ENCODE measurements around the gene ATP6V0C. TPM values are rescaled to one million over a fixed set of nuclear protein-coding genes. Genes with fewer than 3 reads are reported as not detected.
A peak's percentile ranks its signal among the peaks of the same experiment; 100 is the strongest.

ATP6V0C gene
- total RNA-seq, 1 donor from 2014 or later, result 311 TPM

- FAIRE-seq (no peak), DNase-seq (ENCODE audit: low read depth) (no peak)
- Mint-ChIP-seq H3K4me3 (ENCODE audit: unreplicated experiment) (peak overlapping the region; percentile 97), H3K36me3 (ENCODE audit: low read depth, unreplicated experiment) (peaks cover 10% of the 10 kb centered on the region), H3K4me1 (ENCODE audit: low read depth, unreplicated experiment) (peaks cover 37% of the 10 kb centered on the region), H3K9me3 (ENCODE audit: unreplicated experiment) (no peaks in the 10 kb centered on the region), H3K27me3 (ENCODE audit: low read depth, unreplicated experiment) (no peaks in the 10 kb centered on the region), H3K27ac (ENCODE audit: unreplicated experiment) (peak overlapping the region; percentile 94)
- Histone ChIP-seq H3K4me3 (ENCODE audit: insufficient read depth, low read depth, low read length) (peak overlapping the region; percentile 88), H3K9me3 (ENCODE audit: insufficient read depth, low read depth, low read length) (no peaks in the 10 kb centered on the region), H2AFZ (ENCODE audit: low read depth, low read length) (no peak overlapping the region), H3K9ac (ENCODE audit: low read length) (peak overlapping the region; percentile 95), H3K27me3 (ENCODE audit: insufficient read depth, low read length) (no peaks in the 10 kb centered on the region), H3K4me1 (ENCODE audit: insufficient read depth, low read length) (peaks cover 43% of the 10 kb centered on the region), H3K79me2 (ENCODE audit: insufficient read depth, low read length) (peaks cover 57% of the 10 kb centered on the region), H3K4me2 (ENCODE audit: low read length) (peak overlapping the region; percentile 99), H4K20me1 (ENCODE audit: insufficient read depth, low read length) (peaks cover 57% of the 10 kb centered on the region), H3K27ac (ENCODE audit: low read depth, low read length) (peak overlapping the region; percentile 82), H3K36me3 (ENCODE audit: insufficient read depth, low read length) (peaks cover 2% of the 10 kb centered on the region)
- TF ChIP-seq EZH2 (IDR thresholded peaks at IDR 0.05; ENCODE audit: insufficient read depth, low read length), result no peak
- no peak for TF ChIP-seq CTCF (IDR thresholded peaks at IDR 0.05; ENCODE audit: insufficient read depth, low read depth, low read length)
Measured at GRCh38 chr16:2515180-2515851, 1.6 kb downstream of the ATP6V0C start.

GRCh38 chr16:2516391-2517240 lies 2.9 kb downstream of the ATP6V0C start:
- H3K4me3 Mint-ChIP-seq (ENCODE audit: unreplicated experiment), result peak overlapping the region; percentile 97
- DNase-seq (ENCODE audit: low read depth), result no peak
- H3K9me3 Mint-ChIP-seq (ENCODE audit: unreplicated experiment), result no peaks in the 10 kb centered on the region
- Histone ChIP-seq H3K9ac (ENCODE audit: low read length) (peak overlapping the region; percentile 18), H3K27me3 (ENCODE audit: insufficient read depth, low read length) (no peaks in the 10 kb centered on the region), H3K27ac (ENCODE audit: low read depth, low read length) (no peak overlapping the region), H3K9me3 (ENCODE audit: insufficient read depth, low read depth, low read length) (no peaks in the 10 kb centered on the region), H2AFZ (ENCODE audit: low read depth, low read length) (no peak overlapping the region), H3K4me1 (ENCODE audit: insufficient read depth, low read length) (peaks cover 46% of the 10 kb centered on the region), H3K4me3 (ENCODE audit: insufficient read depth, low read depth, low read length) (no peak overlapping the region), H4K20me1 (ENCODE audit: insufficient read depth, low read length) (peaks cover 64% of the 10 kb centered on the region), H3K36me3 (ENCODE audit: insufficient read depth, low read length) (peaks cover 2% of the 10 kb centered on the region), H3K4me2 (ENCODE audit: low read length) (peak overlapping the region; percentile 99), H3K79me2 (ENCODE audit: insufficient read depth, low read length) (peaks cover 66% of the 10 kb centered on the region)
- H3K27ac Mint-ChIP-seq (ENCODE audit: unreplicated experiment), result peak overlapping the region; percentile 73
- H3K27me3 Mint-ChIP-seq (ENCODE audit: low read depth, unreplicated experiment), result no peaks in the 10 kb centered on the region
- H3K4me1 Mint-ChIP-seq (ENCODE audit: low read depth, unreplicated experiment), result peaks cover 40% of the 10 kb centered on the region
- TF ChIP-seq EZH2 (IDR thresholded peaks at IDR 0.05; ENCODE audit: insufficient read depth, low read length) (no peak), CTCF (IDR thresholded peaks at IDR 0.05; ENCODE audit: insufficient read depth, low read depth, low read length) (no peak)
- H3K36me3 Mint-ChIP-seq (ENCODE audit: low read depth, unreplicated experiment), result peaks cover 10% of the 10 kb centered on the region
- no peak for FAIRE-seq
